Sigmoid colon (tissue), 7 donors: ENCODE measurements around the gene ZFP92. TPM values are rescaled to one million over a fixed set of nuclear protein-coding genes. Genes with fewer than 3 reads are reported as not detected.

Experiments used
- DNase-seq: peaks from one replicate; pipeline ENCODE4 v3.0.0-alpha.2; 2019
- H3K27ac ChIP-seq, 4 donors: fragments of 200-600 bp; sonication (generic); one replicate each; pipeline ENCODE4 v1.5.1; 2016 to 2019; ENCODE audit warnings: mild to moderate bottlenecking in 1 of 4
- H3K27me3 ChIP-seq, 3 donors: fragments of 200-600 bp; sonication (generic); one replicate each; pipeline ENCODE4 v1.5.1; 2019; ENCODE audit warnings: mild to moderate bottlenecking in 1 of 3
- H3K36me3 ChIP-seq, 4 donors: fragments of 200-600 bp; sonication (generic); one replicate each; pipeline ENCODE4 v1.5.1; 2016 to 2019
- H3K4me1 ChIP-seq, 4 donors: fragments of 200-600 bp; sonication (generic); one replicate each; pipeline ENCODE4 v1.5.1; 2017 to 2019
- H3K4me3 ChIP-seq, 4 donors: fragments of 200-600 bp; sonication (generic); one replicate each; pipeline ENCODE4 v1.5.1; 2017 to 2019; ENCODE audit warnings: mild to moderate bottlenecking in 2 of 4, moderate library complexity in 1 of 4
- H3K9me3 ChIP-seq, 4 donors: fragments of 200-600 bp in 3 of 4; sonication (generic) in 3 of 4; one replicate each; pipeline versions ENCODE4 v1.5.1 to v1.6.1; 2013 to 2019
- CTCF ChIP-seq, 4 experiments: fragments of 450-650 bp in 3 of 4; fragments of 200-600 bp in 1 of 4; IDR thresholded peaks; one replicate each; pipeline ENCODE4 v1.5.1; 2016 to 2019; ENCODE audit warnings: antibody characterized with exemption in 4 of 4, mild to moderate bottlenecking in 3 of 4, moderate library complexity in 2 of 4
- EP300 ChIP-seq, 4 donors: sonication (generic); formaldehyde crosslinking; IDR thresholded peaks; one replicate each; pipeline ENCODE4 v1.6.1; 2017; ENCODE audit warnings: antibody characterized with exemption in 4 of 4
- POLR2A ChIP-seq, 2 donors: fragments of 450-650 bp; IDR thresholded peaks; one replicate each; pipeline ENCODE4 v1.6.1; 2016; ENCODE audit warnings: antibody characterized with exemption in 2 of 2, mild to moderate bottlenecking in 2 of 2, moderate library complexity in 2 of 2
- POLR2AphosphoS5 ChIP-seq, 4 donors: sonication (generic); formaldehyde crosslinking; IDR thresholded peaks; one replicate each; pipeline ENCODE4 v1.6.1; 2017; ENCODE audit warnings: antibody characterized with exemption in 4 of 4
- WGBS, 2 donors: extraction: QIAGEN DNeasy Blood & Tissue Kit; methylation state at CpG; one replicate each; pipeline ENCODE4 v1.1.7; 2013; 5-methylcytosine and 5-hydroxymethylcytosine counted together
- intact Hi-C: fragments of 100-400 bp; cut with DNase I; formaldehyde crosslinking; loops from one replicate; pipeline ENCODE4 v1.15.1; 2023
- polyA plus RNA-seq, 3 donors: library from polyadenylated mRNA; stranded (reverse); fragments of 200-250 nt; gene quantifications; one replicate each; pipeline ENCODE4 v1.2.3, GENCODE V29; 2013
- total RNA-seq, 4 donors: library from RNA; depleted of rRNA; stranded (reverse); fragments of >200 nt; gene quantifications; one replicate each; pipeline ENCODE4 v1.1.0, GENCODE V29; 2016
- donor health status: healthy with polysubstance abuse.
- donor health status: Bipolar disorder and iron deficiency.
- donor health status: healthy.

Gene ZFP92
- total and polyA plus RNA-seq, 7 donors = 0.35 to 2.2 (median 1.9) TPM; not detected in 2

- WGBS, 2 donors = 82 to 90% methylated on average over 17 of the region's 17 CpGs
- intact Hi-C loops = no loop called here
- H3K27me3 ChIP-seq = no peaks in the 10 kb centered on the region
- H3K4me3 ChIP-seq = no peak overlapping the region
- no peak for DNase-seq
- H3K9me3 ChIP-seq = no peaks in the 10 kb centered on the region
- no peak overlapping the region for H3K27ac ChIP-seq
- H3K4me1 ChIP-seq = no peaks in the 10 kb centered on the region
- TF ChIP-seq EP300 (IDR thresholded peaks at IDR 0.05) (no peak), POLR2AphosphoS5 (IDR thresholded peaks at IDR 0.05) (no peak), POLR2A (IDR thresholded peaks at IDR 0.05) (no peak), CTCF (IDR thresholded peaks at IDR 0.05) (no peak)
- H3K36me3 ChIP-seq = no peaks in the 10 kb centered on the region
Measured at GRCh38 chrX:153433781-153434285, 22.6 kb downstream of the ZFP92 start.

GRCh38 chrX:153434801-153435200, 23.5 kb downstream of the ZFP92 start:
- WGBS, 2 donors = 83 to 89% methylated on average over 8 of the region's 8 CpGs

GRCh38 chrX:153435845-153436244, 24.6 kb downstream of the ZFP92 start:
- Histone ChIP-seq H3K9me3 (peaks cover 0 to 4% (median 0%) of the 10 kb centered on the region in 4 donors), H3K27me3 (no peaks in the 10 kb centered on the region), H3K36me3 (no peaks in the 10 kb centered on the region), H3K4me1 (no peaks in the 10 kb centered on the region), H3K4me3 (no peak overlapping the region), H3K27ac (no peak overlapping the region)
- 53 to 71% methylated on average over 3 of the region's 3 CpGs for WGBS, 2 donors
- no peak for TF ChIP-seq POLR2A (IDR thresholded peaks at IDR 0.05)
- no peak for TF ChIP-seq CTCF (IDR thresholded peaks at IDR 0.05)
- TF ChIP-seq POLR2AphosphoS5 (IDR thresholded peaks at IDR 0.05) = no peak
- intact Hi-C loops = no loop called here
- no peak for DNase-seq

More at GRCh38 chrX:153434801-153435200, 23.5 kb downstream of the ZFP92 start:
- no peak for DNase-seq
- intact Hi-C loops = no loop called here
- no peak overlapping the region for H3K4me3 ChIP-seq
- peaks cover 0 to 3% (median 0%) of the 10 kb centered on the region in 4 donors for H3K9me3 ChIP-seq
- no peak overlapping the region for H3K27ac ChIP-seq
- no peaks in the 10 kb centered on the region for H3K36me3 ChIP-seq
- H3K4me1 ChIP-seq = no peaks in the 10 kb centered on the region
- no peaks in the 10 kb centered on the region for H3K27me3 ChIP-seq
- TF ChIP-seq EP300 (IDR thresholded peaks at IDR 0.05) (no peak), CTCF (IDR thresholded peaks at IDR 0.05) (no peak), POLR2A (IDR thresholded peaks at IDR 0.05) (no peak), POLR2AphosphoS5 (IDR thresholded peaks at IDR 0.05) (no peak)

GRCh38 chrX:153438532-153438931, 27.3 kb downstream of the ZFP92 start:
- H3K4me1 ChIP-seq = no peaks in the 10 kb centered on the region
- H3K36me3 ChIP-seq = no peaks in the 10 kb centered on the region
- H3K4me3 ChIP-seq = no peak overlapping the region
- intact Hi-C loops = no loop called here
- peaks cover 0 to 4% (median 0%) of the 10 kb centered on the region in 4 donors for H3K9me3 ChIP-seq
- TF ChIP-seq POLR2AphosphoS5 (IDR thresholded peaks at IDR 0.05) = no peak
- TF ChIP-seq CTCF (IDR thresholded peaks at IDR 0.05) = no peak
- TF ChIP-seq POLR2A (IDR thresholded peaks at IDR 0.05) = no peak
- no peak for TF ChIP-seq EP300 (IDR thresholded peaks at IDR 0.05)
- no peaks in the 10 kb centered on the region for H3K27me3 ChIP-seq
- WGBS, 2 donors = 21 to 33% methylated on average over 8 of the region's 8 CpGs
- DNase-seq = no peak
- no peak overlapping the region for H3K27ac ChIP-seq

- WGBS, 2 donors = 89 to 92% methylated on average over 4 of the region's 4 CpGs
- H3K27me3 ChIP-seq = no peaks in the 10 kb centered on the region
- DNase-seq = no peak
- no peaks in the 10 kb centered on the region for H3K36me3 ChIP-seq
- TF ChIP-seq POLR2AphosphoS5 (IDR thresholded peaks at IDR 0.05) = no peak
- TF ChIP-seq EP300 (IDR thresholded peaks at IDR 0.05) = no peak
- no peak for TF ChIP-seq CTCF (IDR thresholded peaks at IDR 0.05)
- no peak for TF ChIP-seq POLR2A (IDR thresholded peaks at IDR 0.05)
- no peak overlapping the region for H3K4me3 ChIP-seq
- no peaks in the 10 kb centered on the region for H3K4me1 ChIP-seq
- no peak overlapping the region for H3K27ac ChIP-seq
- peaks cover 0 to 4% (median 0%) of the 10 kb centered on the region in 4 donors for H3K9me3 ChIP-seq
- intact Hi-C loops = no loop called here
Measured at GRCh38 chrX:153439977-153440376, 28.7 kb downstream of the ZFP92 start.
